HG02798 (cell line): Measurements from ENCODE around the gene NR2E1.

Experiments used
- ATAC-seq: cut with Tn5 transposase; IDR thresholded peaks from one replicate; pipeline ENCODE4 v1.9.1; 2021; ENCODE audit warnings: mild to moderate bottlenecking; ENCODE audit not compliant: unreplicated experiment, poor library complexity

NR2E1 gene

DNA sequence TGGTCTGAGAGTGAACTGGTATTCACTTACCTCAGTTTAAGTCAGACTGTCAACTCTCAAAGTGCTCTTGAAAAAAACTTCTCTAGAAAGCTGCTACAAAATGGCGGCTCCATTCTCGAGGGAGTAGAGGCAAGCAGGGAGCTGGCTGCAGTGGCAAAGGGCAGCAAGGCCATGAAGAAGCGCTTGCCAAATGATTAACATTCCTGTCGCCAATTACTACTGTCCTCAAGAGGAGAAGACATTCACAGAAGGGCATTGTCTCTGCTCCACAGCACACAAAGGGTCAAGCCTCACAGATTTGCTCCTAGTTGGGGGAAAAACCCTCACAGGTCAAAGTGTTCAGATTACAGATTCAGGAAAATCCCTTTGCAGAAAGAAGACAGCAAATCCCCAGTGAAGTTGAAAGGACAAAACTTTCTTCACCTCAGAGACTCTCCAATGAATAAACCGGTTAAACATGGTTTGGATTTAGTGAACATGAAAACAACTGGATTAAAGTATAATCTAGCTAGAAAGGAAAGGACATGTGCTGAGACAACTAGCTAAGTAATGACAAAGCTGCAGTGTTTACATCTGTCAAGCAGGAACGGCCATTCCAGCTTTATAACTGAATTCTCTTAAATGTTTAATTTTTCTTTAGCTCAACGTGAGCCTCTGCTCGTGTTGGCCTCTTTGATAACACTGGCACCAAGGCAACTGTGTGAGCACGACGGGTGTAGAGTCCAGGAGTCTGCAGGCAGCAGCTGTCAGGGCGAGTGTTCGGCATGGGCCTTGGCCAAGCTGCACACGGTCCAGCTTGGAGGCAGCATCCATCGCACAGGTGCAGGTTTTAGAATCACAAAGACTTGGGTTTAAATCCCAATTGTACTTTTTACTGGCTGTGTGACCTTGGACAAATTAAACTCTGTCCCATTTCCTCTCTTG lies 37.6 kb downstream of the NR2E1 start:
- peak; percentile 53 for ATAC-seq

DNA sequence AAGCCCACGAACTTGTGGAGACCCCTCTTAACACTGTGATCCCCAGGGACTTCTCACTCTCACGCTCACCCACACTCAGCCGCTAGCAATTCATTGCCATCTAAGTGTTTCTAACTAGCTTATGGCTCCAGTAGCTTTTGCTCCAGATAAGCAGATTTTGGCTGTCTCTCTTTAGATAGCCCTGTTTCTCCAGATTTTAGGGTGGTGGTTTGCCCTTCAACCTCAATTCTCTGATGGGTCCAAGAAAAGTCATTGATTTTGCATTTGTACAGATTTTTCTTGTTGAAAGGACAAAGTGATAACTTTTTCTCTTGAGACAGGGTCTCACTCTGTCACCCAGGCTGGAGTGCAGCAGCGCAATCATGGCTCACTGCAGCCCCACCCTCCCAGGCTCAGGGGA lies 41.2 kb downstream of the NR2E1 start:
- no peak for ATAC-seq

DNA sequence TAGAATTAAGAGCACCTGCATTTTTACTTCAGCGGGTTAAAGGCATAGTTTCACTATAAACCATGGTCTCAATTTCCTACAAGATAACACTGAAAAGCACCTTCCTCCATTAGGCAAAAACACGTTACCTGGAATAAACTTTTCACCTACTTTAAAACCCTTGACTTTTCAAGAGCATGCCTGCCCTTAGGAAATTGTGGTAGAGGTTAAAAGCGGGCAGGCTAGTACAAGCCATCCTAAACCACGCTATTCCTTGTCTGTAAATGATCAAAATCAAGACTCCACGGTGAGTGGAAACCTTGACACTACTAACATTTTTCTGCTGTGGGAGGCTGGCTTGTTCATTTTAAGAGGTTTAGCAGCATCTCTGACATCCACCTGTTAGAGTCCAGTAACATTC lies 43.9 kb downstream of the NR2E1 start:
- no peak for ATAC-seq

DNA sequence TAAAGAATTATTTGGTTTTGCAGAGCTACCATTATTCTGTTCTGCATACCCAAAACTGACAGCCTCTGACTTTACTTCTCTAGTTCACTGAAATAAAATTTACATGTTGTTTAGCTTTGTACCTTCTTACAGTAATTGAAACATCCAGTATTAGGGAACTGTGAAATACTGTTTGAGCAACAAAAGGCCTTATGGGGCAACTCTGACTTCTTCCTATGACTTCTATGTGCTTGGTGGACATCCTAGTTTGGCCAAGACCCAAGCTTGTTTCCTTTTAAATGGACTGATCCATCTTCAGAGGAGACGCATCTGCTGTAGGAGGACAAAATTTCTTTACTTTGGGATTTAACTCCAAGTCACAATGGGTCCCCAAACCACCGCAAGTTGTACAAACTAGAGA lies 44.7 kb downstream of the NR2E1 start:
- no peak for ATAC-seq

DNA sequence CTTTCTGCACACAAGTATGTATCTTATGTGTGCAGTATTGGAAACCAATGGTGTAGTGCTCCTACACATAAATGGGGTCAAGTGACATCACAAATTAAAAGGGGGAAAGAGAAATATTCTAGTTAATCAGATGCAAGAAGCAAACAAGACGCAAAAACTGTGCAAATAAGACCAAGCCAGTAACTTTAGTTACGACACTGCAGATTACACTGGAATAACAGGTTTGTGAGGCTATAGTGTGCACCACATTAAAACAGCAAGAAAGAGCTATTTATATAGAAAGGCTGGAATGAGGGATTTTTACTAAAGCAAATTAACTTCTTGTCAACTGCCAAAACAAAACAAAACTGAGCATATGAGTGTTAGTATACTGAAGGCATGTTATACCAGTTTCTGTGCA lies 45.8 kb downstream of the NR2E1 start:
- no peak for ATAC-seq

DNA sequence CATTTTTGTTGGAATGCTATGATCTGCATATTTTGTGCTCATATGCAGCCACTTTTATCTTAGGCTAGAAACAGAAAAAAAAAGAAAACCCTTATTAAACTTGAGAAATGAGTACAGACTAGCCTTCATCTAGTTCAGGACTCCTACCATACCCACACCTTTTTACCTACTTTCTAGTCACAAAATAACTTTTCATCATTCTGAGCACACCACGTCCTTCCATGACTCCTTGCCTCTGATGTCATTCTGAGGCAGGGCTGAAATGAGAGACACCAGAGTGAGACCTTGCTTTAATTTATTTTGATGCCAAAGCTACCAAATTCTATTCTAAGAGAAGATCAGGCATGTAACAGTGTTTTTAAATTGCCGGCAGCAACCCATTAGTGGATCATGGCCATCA lies 56.2 kb downstream of the NR2E1 start:
- ATAC-seq, result no peak

GRCh38 chr6:108222504-108222903 lies 56.7 kb downstream of the NR2E1 start:
- ATAC-seq, result no peak

DNA sequence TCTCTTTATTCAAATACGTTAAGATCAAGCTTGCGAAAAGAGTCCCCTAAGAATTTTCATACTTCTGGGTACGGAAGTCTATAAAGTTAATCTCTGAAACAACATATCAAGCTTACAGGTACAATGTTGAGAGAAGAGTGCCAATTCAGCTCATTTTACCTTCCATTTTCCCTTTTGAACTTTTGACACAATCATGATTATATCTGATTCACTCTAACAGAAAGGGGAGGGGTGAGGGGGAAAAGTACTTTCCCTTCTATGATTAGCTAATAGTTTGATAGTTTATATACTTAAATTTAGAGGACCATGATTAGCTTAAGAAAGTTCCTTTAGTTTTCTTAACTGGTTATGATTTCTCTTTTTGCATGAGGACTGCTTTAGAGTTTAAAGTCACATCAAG lies 61.5 kb downstream of the NR2E1 start:
- no peak for ATAC-seq

- ATAC-seq, result no peak
Measured at GRCh38 chr6:108228416-108228815, 62.6 kb downstream of the NR2E1 start.

- no peak for ATAC-seq
Measured at GRCh38 chr6:108235127-108235526, 69.3 kb downstream of the NR2E1 start.

GRCh38 chr6:108236791-108237190 lies 71.0 kb downstream of the NR2E1 start:
- no peak for ATAC-seq

DNA sequence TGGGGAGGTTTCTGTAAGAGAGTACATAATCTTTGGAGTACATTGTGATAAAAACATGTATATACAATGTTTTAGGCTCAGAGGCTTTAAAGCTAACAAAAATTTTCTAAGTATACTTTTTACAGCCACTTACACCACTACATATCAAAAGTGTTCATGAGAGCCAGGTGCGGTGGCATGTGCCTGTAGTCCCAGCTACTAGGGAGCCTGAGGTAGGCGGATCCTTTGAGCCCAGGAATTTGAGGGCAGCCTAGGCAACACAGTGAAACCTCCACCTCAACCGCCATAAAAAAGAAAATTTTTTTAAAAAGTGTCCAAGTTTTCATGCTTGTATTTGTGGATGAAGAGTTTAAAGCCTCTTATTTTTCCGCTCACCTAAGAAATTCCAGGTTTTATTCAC lies 72.5 kb downstream of the NR2E1 start:
- no peak for ATAC-seq
